ENCODE results near the gene KRTAP13-4. TPM values are rescaled to one million over a fixed set of nuclear protein-coding genes. Genes with fewer than 3 reads are reported as not detected.

The KRTAP13-4 gene
- total RNA-seq, 4 donors from 2014 or later: not detected

Other genes with a start within 250 kb of the KRTAP13-4 start
- 10 to 100 TPM; 16.5 to 35.9 (median 19.7) TPM for gene CLDN8, start 214.1 kb upstream of the KRTAP13-4 start, total RNA-seq
- 1 to 10 TPM in 2 of 4 donors, under 1 TPM in 1, not detected in 1; 0.47 to 9.7 (median 4.5) TPM for gene KRTAP24-1, start 147.3 kb upstream of the KRTAP13-4 start, total RNA-seq
- gene KRTAP25-1, start 140.7 kb upstream of the KRTAP13-4 start, total RNA-seq: not detected
- gene KRTAP26-1, start 109.9 kb upstream of the KRTAP13-4 start, total RNA-seq: 10 to 100 TPM in 1 of 4 donors, 1 to 10 TPM in 2, not detected in 1; 3.4 to 15.0 (median 3.9) TPM
- not detected for gene KRTAP27-1, start 92.5 kb upstream of the KRTAP13-4 start, total RNA-seq
- not detected for gene KRTAP23-1, start 81.6 kb upstream of the KRTAP13-4 start, total RNA-seq
- 10 to 100 TPM in 1 of 4 donors, not detected in 3; 10.7 TPM for gene KRTAP13-2, start 57.9 kb upstream of the KRTAP13-4 start, total RNA-seq
- gene KRTAP13-1, start 34.2 kb upstream of the KRTAP13-4 start, total RNA-seq: 1 to 10 TPM in 1 of 4 donors, not detected in 3; 9.5 TPM
- not detected for gene KRTAP13-3, start 4.3 kb upstream of the KRTAP13-4 start, total RNA-seq
- gene KRTAP15-1, start 10.1 kb downstream of the KRTAP13-4 start, total RNA-seq: not detected
- 10 to 100 TPM in 1 of 4 donors, 1 to 10 TPM in 2, not detected in 1; 6.8 to 29.7 (median 8.7) TPM for gene KRTAP19-1, start 50.1 kb downstream of the KRTAP13-4 start, total RNA-seq
- not detected for gene KRTAP19-2, start 57.2 kb downstream of the KRTAP13-4 start, total RNA-seq
- 10 to 100 TPM in 1 of 4 donors, not detected in 3; 41.5 TPM for gene KRTAP19-3, start 61.8 kb downstream of the KRTAP13-4 start, total RNA-seq
- not detected for gene KRTAP19-4, start 66.9 kb downstream of the KRTAP13-4 start, total RNA-seq
- gene KRTAP19-5, start 71.9 kb downstream of the KRTAP13-4 start, total RNA-seq: 100 to 1,000 TPM in 1 of 4 donors, 10 to 100 TPM in 1, not detected in 2; 20.8 to 130 TPM
- not detected for gene KRTAP19-6, start 111.6 kb downstream of the KRTAP13-4 start, total RNA-seq
- gene KRTAP19-7, start 131.1 kb downstream of the KRTAP13-4 start, total RNA-seq: 1 to 10 TPM in 1 of 4 donors, not detected in 3; 7.2 TPM
- not detected for gene KRTAP22-2, start 160.2 kb downstream of the KRTAP13-4 start, total RNA-seq
- gene KRTAP6-3, start 162.2 kb downstream of the KRTAP13-4 start, total RNA-seq: not detected
- gene KRTAP6-2, start 168.7 kb downstream of the KRTAP13-4 start, total RNA-seq: not detected
- not detected for gene KRTAP22-1, start 170.9 kb downstream of the KRTAP13-4 start, total RNA-seq
- gene KRTAP6-1, start 183.7 kb downstream of the KRTAP13-4 start, total RNA-seq: 10 to 100 TPM in 1 of 4 donors, not detected in 3; 16.0 TPM
- not detected for gene KRTAP20-1, start 186.2 kb downstream of the KRTAP13-4 start, total RNA-seq
- not detected for gene KRTAP20-4, start 190.4 kb downstream of the KRTAP13-4 start, total RNA-seq
- gene KRTAP20-2, start 205.0 kb downstream of the KRTAP13-4 start, total RNA-seq: 1 to 10 TPM in 2 of 4 donors, not detected in 2; 5.9 to 8.6 TPM
- gene KRTAP20-3, start 212.6 kb downstream of the KRTAP13-4 start, total RNA-seq: not detected